Transverse colon (tissue), 4 donors: ENCODE data around the gene WNT5A. TPM values are rescaled to one million over a fixed set of nuclear protein-coding genes. Genes with fewer than 3 reads are reported as not detected.

Experiments used
- DNase-seq: peaks from one replicate; pipeline ENCODE4 v3.0.0-alpha.2; 2019
- H3K27ac ChIP-seq, 4 donors: fragments of 200-600 bp; sonication (generic); 2 replicates each; pipeline ENCODE4 v1.5.1; 2016 to 2018; ENCODE audit warnings: inconsistent platforms in 4 of 4
- H3K27me3 ChIP-seq: fragments of 200-600 bp; sonication (generic); 2 replicates; pipeline ENCODE4 v1.5.1; 2017; ENCODE audit warnings: inconsistent platforms
- H3K36me3 ChIP-seq, 4 donors: fragments of 200-600 bp; sonication (generic); 2 replicates each; pipeline ENCODE4 v1.5.1; 2017 to 2019; ENCODE audit warnings: inconsistent platforms in 4 of 4
- H3K4me1 ChIP-seq, 4 donors: fragments of 200-600 bp; sonication (generic); 2 replicates each; pipeline ENCODE4 v1.5.1; 2017 to 2020; ENCODE audit warnings: inconsistent platforms in 4 of 4
- H3K4me3 ChIP-seq, 4 donors: fragments of 200-600 bp; sonication (generic); 1 replicate in 1 of 4; 2 replicates in 3 of 4; pipeline versions ENCODE4 v1.5.1 to v1.6.1; 2017 to 2019; ENCODE audit warnings: inconsistent platforms in 4 of 4
- H3K9me3 ChIP-seq, 2 donors: fragments of 200-600 bp; sonication (generic); 2 replicates each; pipeline ENCODE4 v1.5.1; 2017 to 2019; ENCODE audit warnings: inconsistent platforms in 2 of 2
- CTCF ChIP-seq, 5 experiments: fragments of 200-600 bp in 3 of 5; fragments of 450-650 bp in 2 of 5; sonication (generic) in 3 of 5; IDR thresholded peaks; 1 replicate in 2 of 5; 2 replicates in 3 of 5; pipeline ENCODE4 v1.5.1; 2016 to 2017; ENCODE audit warnings: antibody characterized with exemption in 5 of 5, inconsistent platforms in 3 of 5, mild to moderate bottlenecking in 2 of 5, moderate library complexity in 1 of 5
- EP300 ChIP-seq: sonication (generic); formaldehyde crosslinking; IDR thresholded peaks from one replicate; pipeline ENCODE4 v1.6.1; 2017; ENCODE audit warnings: antibody characterized with exemption, low read depth
- POLR2A ChIP-seq: fragments of 450-650 bp; IDR thresholded peaks from one replicate; pipeline ENCODE4 v1.6.1; 2016; ENCODE audit warnings: antibody characterized with exemption, mild to moderate bottlenecking, moderate library complexity
- POLR2AphosphoS5 ChIP-seq, 3 donors: sonication (generic); formaldehyde crosslinking; IDR thresholded peaks; one replicate each; pipeline ENCODE4 v1.6.1; 2016; ENCODE audit warnings: antibody characterized with exemption in 3 of 3
- WGBS, 2 donors: methylation state at CpG; one replicate each; pipeline ENCODE4 v1.1.5; 2018; ENCODE audit warnings: low coverage in 1 of 2; 5-methylcytosine and 5-hydroxymethylcytosine counted together
- in situ Hi-C, 4 donors: fragments of 200-750 bp; cut with MboI; loops; one replicate each; pipeline versions ENCODE4 v1.15.0 to v1.15.1; 2017; ENCODE audit warnings: low sequenced_read_pairs in 3 of 4, low pct_ligation_motif_present in 1 of 4, low pct_unique_long_range_greater_than_20kb in 1 of 4
- intact Hi-C: fragments of 100-400 bp; cut with DNase I; formaldehyde crosslinking; loops from one replicate; pipeline ENCODE4 v1.15.1; 2023; ENCODE audit warnings: low total_unique reads
- total RNA-seq, 4 donors: library from RNA; depleted of rRNA; stranded (reverse); fragments of >200 nt; gene quantifications; one replicate each; pipeline ENCODE4 v1.1.0, GENCODE V29; 2016

WNT5A gene
- total RNA-seq, 4 donors from 2014 or later = 2.6 to 15.9 (median 5.5) TPM

- DNase-seq = no peak
Measured at GRCh38 chr3:55454611-55455010, 32.5 kb downstream of the WNT5A start.

GRCh38 chr3:55453886-55454496 is 33.1 kb downstream of the WNT5A start:
- Histone ChIP-seq H3K9me3 (no peaks in the 10 kb centered on the region), H3K4me3 (no peak overlapping the region), H3K27me3 (no peaks in the 10 kb centered on the region), H3K36me3 (no peaks in the 10 kb centered on the region), H3K27ac (no peak overlapping the region), H3K4me1 (peaks cover 0 to 9% (median 4%) of the 10 kb centered on the region in 4 donors)
- TF ChIP-seq POLR2AphosphoS5 (IDR thresholded peaks at IDR 0.05) = no peak
- TF ChIP-seq POLR2A = no peak
- 67 to 74% methylated on average over 3 of the region's 3 CpGs for WGBS, 2 donors
- no peak for DNase-seq
- in situ Hi-C loops (no loop called here), intact Hi-C loops (no loop called here)

More at GRCh38 chr3:55454611-55455010, 32.5 kb downstream of the WNT5A start:
- Histone ChIP-seq H3K4me3 (no peak overlapping the region), H3K36me3 (no peaks in the 10 kb centered on the region), H3K27ac (no peak overlapping the region), H3K27me3 (no peaks in the 10 kb centered on the region), H3K9me3 (no peaks in the 10 kb centered on the region), H3K4me1 (peaks cover 0 to 3% (median 1%) of the 10 kb centered on the region in 4 donors)
- in situ Hi-C loops (no loop called here), intact Hi-C loops (no loop called here)
- WGBS, 2 donors = 84% methylated on average over 3 of the region's 3 CpGs; no CpG with 5 or more reads in 1 of the 2 donors
- TF ChIP-seq CTCF (IDR thresholded peaks at IDR 0.05) (no peak), POLR2A (no peak), POLR2AphosphoS5 (IDR thresholded peaks at IDR 0.05) (no peak), EP300 (no peak)

- H3K27me3 ChIP-seq = no peaks in the 10 kb centered on the region
- in situ Hi-C loops (no loop called here), intact Hi-C loops (no loop called here)
- no peak overlapping the region for H3K4me3 ChIP-seq
- H3K27ac ChIP-seq = no peak overlapping the region
- no peaks in the 10 kb centered on the region for H3K9me3 ChIP-seq
- peaks cover 0 to 14% (median 6%) of the 10 kb centered on the region in 4 donors for H3K4me1 ChIP-seq
- H3K36me3 ChIP-seq = no peaks in the 10 kb centered on the region
- DNase-seq = no peak
- TF ChIP-seq EP300 = no peak
- no peak for TF ChIP-seq CTCF (IDR thresholded peaks at IDR 0.05)
- no peak for TF ChIP-seq POLR2AphosphoS5 (IDR thresholded peaks at IDR 0.05)
- TF ChIP-seq POLR2A = no peak
- 87 to 93% methylated on average over 2 of the region's 2 CpGs for WGBS, 2 donors
Measured at GRCh38 chr3:55452886-55453285, 34.2 kb downstream of the WNT5A start.

- in situ Hi-C loops = no loop called here
- 25 to 44% methylated on average over 1 of the region's 1 CpG for WGBS, 2 donors
- Histone ChIP-seq H3K4me3 (no peak overlapping the region), H3K27ac (no peak overlapping the region), H3K4me1 (peaks cover 0 to 36% (median 15%) of the 10 kb centered on the region in 4 donors), H3K36me3 (no peaks in the 10 kb centered on the region), H3K9me3 (no peaks in the 10 kb centered on the region), H3K27me3 (no peaks in the 10 kb centered on the region)
- no peak for TF ChIP-seq EP300
- TF ChIP-seq CTCF (IDR thresholded peaks at IDR 0.05) = no peak
- TF ChIP-seq POLR2AphosphoS5 (IDR thresholded peaks at IDR 0.05) = no peak
- intact Hi-C loops = no loop called here
- no peak for DNase-seq
Measured at GRCh38 chr3:55449527-55449926, 37.6 kb downstream of the WNT5A start.

- H3K4me1 ChIP-seq = peaks cover 0 to 37% (median 15%) of the 10 kb centered on the region in 4 donors
- DNase-seq = peak; percentile 59
- intact Hi-C loops = no loop called here
- in situ Hi-C loops = no loop called here
- TF ChIP-seq CTCF (IDR thresholded peaks at IDR 0.05) (no peak), POLR2AphosphoS5 (IDR thresholded peaks at IDR 0.05) (no peak), EP300 (no peak), POLR2A (no peak)
- H3K27ac ChIP-seq = peak overlapping the region; percentile 51 to 66 (median 62)
- 29 to 47% methylated on average over 1 to 7 of the region's 7 CpGs for WGBS, 2 donors
- no peaks in the 10 kb centered on the region for H3K9me3 ChIP-seq
- no peaks in the 10 kb centered on the region for H3K36me3 ChIP-seq
- no peak overlapping the region for H3K4me3 ChIP-seq
- no peaks in the 10 kb centered on the region for H3K27me3 ChIP-seq
Measured at GRCh38 chr3:55446850-55447249, 40.3 kb downstream of the WNT5A start.
